Sigmoid colon (tissue), 7 donors: ENCODE measurements around the gene ESRRA. TPM values are rescaled to one million over a fixed set of nuclear protein-coding genes. Genes with fewer than 3 reads are reported as not detected.

Experiments
- DNase-seq: peaks from one replicate; pipeline ENCODE4 v3.0.0-alpha.2; 2019
- H3K27ac ChIP-seq, 4 donors: fragments of 200-600 bp; sonication (generic); one replicate each; pipeline ENCODE4 v1.5.1; 2016 to 2019; ENCODE audit warnings: mild to moderate bottlenecking in 1 of 4
- H3K27me3 ChIP-seq, 3 donors: fragments of 200-600 bp; sonication (generic); one replicate each; pipeline ENCODE4 v1.5.1; 2019; ENCODE audit warnings: mild to moderate bottlenecking in 1 of 3
- H3K36me3 ChIP-seq, 4 donors: fragments of 200-600 bp; sonication (generic); one replicate each; pipeline ENCODE4 v1.5.1; 2016 to 2019
- H3K4me1 ChIP-seq, 4 donors: fragments of 200-600 bp; sonication (generic); one replicate each; pipeline ENCODE4 v1.5.1; 2017 to 2019
- H3K4me3 ChIP-seq, 4 donors: fragments of 200-600 bp; sonication (generic); one replicate each; pipeline ENCODE4 v1.5.1; 2017 to 2019; ENCODE audit warnings: mild to moderate bottlenecking in 2 of 4, moderate library complexity in 1 of 4
- H3K9me3 ChIP-seq, 4 donors: fragments of 200-600 bp in 3 of 4; sonication (generic) in 3 of 4; one replicate each; pipeline versions ENCODE4 v1.5.1 to v1.6.1; 2013 to 2019
- CTCF ChIP-seq, 4 experiments: fragments of 450-650 bp in 3 of 4; fragments of 200-600 bp in 1 of 4; IDR thresholded peaks; one replicate each; pipeline ENCODE4 v1.5.1; 2016 to 2019; ENCODE audit warnings: antibody characterized with exemption in 4 of 4, mild to moderate bottlenecking in 3 of 4, moderate library complexity in 2 of 4
- EP300 ChIP-seq, 4 donors: sonication (generic); formaldehyde crosslinking; IDR thresholded peaks; one replicate each; pipeline ENCODE4 v1.6.1; 2017; ENCODE audit warnings: antibody characterized with exemption in 4 of 4
- POLR2A ChIP-seq, 2 donors: fragments of 450-650 bp; IDR thresholded peaks; one replicate each; pipeline ENCODE4 v1.6.1; 2016; ENCODE audit warnings: antibody characterized with exemption in 2 of 2, mild to moderate bottlenecking in 2 of 2, moderate library complexity in 2 of 2
- POLR2AphosphoS5 ChIP-seq, 4 donors: sonication (generic); formaldehyde crosslinking; IDR thresholded peaks; one replicate each; pipeline ENCODE4 v1.6.1; 2017; ENCODE audit warnings: antibody characterized with exemption in 4 of 4
- WGBS, 2 donors: extraction: QIAGEN DNeasy Blood & Tissue Kit; methylation state at CpG; one replicate each; pipeline ENCODE4 v1.1.7; 2013; 5-methylcytosine and 5-hydroxymethylcytosine counted together
- intact Hi-C: fragments of 100-400 bp; cut with DNase I; formaldehyde crosslinking; loops from one replicate; pipeline ENCODE4 v1.15.1; 2023
- polyA plus RNA-seq, 3 donors: library from polyadenylated mRNA; stranded (reverse); fragments of 200-250 nt; gene quantifications; one replicate each; pipeline ENCODE4 v1.2.3, GENCODE V29; 2013
- total RNA-seq, 4 donors: library from RNA; depleted of rRNA; stranded (reverse); fragments of >200 nt; gene quantifications; one replicate each; pipeline ENCODE4 v1.1.0, GENCODE V29; 2016
- donor health status: healthy with polysubstance abuse.
- donor health status: Bipolar disorder and iron deficiency.
- donor health status: healthy.

The ESRRA gene
- total and polyA plus RNA-seq, 7 donors: 39.9 to 244 (median 48.7) TPM

- Histone ChIP-seq H3K9me3 (no peaks in the 10 kb centered on the region), H3K27me3 (no peaks in the 10 kb centered on the region), H3K4me3 (no peak overlapping the region), H3K4me1 (no peaks in the 10 kb centered on the region), H3K27ac (no peak overlapping the region), H3K36me3 (no peaks in the 10 kb centered on the region)
- intact Hi-C loops: no loop called here
- WGBS, 2 donors: 48 to 80% methylated on average over 14 of the region's 14 CpGs
- no peak for DNase-seq
- TF ChIP-seq POLR2AphosphoS5 (IDR thresholded peaks at IDR 0.05): no peak
- no peak for TF ChIP-seq POLR2A (IDR thresholded peaks at IDR 0.05)
- TF ChIP-seq EP300 (IDR thresholded peaks at IDR 0.05): no peak
- TF ChIP-seq CTCF (IDR thresholded peaks at IDR 0.05): no peak
Observed at GRCh38 chr11:64348383-64349024, 43.2 kb downstream of the ESRRA start.

GRCh38 chr11:64349025-64349387 lies 43.7 kb downstream of the ESRRA start:
- Histone ChIP-seq H3K4me1 (no peaks in the 10 kb centered on the region), H3K27ac (no peak overlapping the region), H3K4me3 (no peak overlapping the region), H3K27me3 (no peaks in the 10 kb centered on the region), H3K9me3 (no peaks in the 10 kb centered on the region), H3K36me3 (no peaks in the 10 kb centered on the region)
- TF ChIP-seq POLR2A (IDR thresholded peaks at IDR 0.05): no peak
- TF ChIP-seq CTCF (IDR thresholded peaks at IDR 0.05): no peak
- TF ChIP-seq POLR2AphosphoS5 (IDR thresholded peaks at IDR 0.05): no peak
- no peak for TF ChIP-seq EP300 (IDR thresholded peaks at IDR 0.05)
- no peak for DNase-seq
- 83 to 93% methylated on average over 7 of the region's 7 CpGs for WGBS, 2 donors
- intact Hi-C loops: no loop called here

- Histone ChIP-seq H3K36me3 (no peaks in the 10 kb centered on the region), H3K27me3 (no peaks in the 10 kb centered on the region), H3K4me1 (peaks cover 0 to 1% (median 0%) of the 10 kb centered on the region in 4 donors), H3K9me3 (no peaks in the 10 kb centered on the region), H3K4me3 (no peak overlapping the region), H3K27ac (no peak overlapping the region)
- DNase-seq: no peak
- intact Hi-C loops: no loop called here
- 75 to 86% methylated on average over 11 of the region's 11 CpGs for WGBS, 2 donors
- TF ChIP-seq CTCF (IDR thresholded peaks at IDR 0.05) (no peak), POLR2AphosphoS5 (IDR thresholded peaks at IDR 0.05) (no peak), EP300 (IDR thresholded peaks at IDR 0.05) (no peak), POLR2A (IDR thresholded peaks at IDR 0.05) (no peak)
Observed at GRCh38 chr11:64349404-64349803, 44.1 kb downstream of the ESRRA start.

DNA sequence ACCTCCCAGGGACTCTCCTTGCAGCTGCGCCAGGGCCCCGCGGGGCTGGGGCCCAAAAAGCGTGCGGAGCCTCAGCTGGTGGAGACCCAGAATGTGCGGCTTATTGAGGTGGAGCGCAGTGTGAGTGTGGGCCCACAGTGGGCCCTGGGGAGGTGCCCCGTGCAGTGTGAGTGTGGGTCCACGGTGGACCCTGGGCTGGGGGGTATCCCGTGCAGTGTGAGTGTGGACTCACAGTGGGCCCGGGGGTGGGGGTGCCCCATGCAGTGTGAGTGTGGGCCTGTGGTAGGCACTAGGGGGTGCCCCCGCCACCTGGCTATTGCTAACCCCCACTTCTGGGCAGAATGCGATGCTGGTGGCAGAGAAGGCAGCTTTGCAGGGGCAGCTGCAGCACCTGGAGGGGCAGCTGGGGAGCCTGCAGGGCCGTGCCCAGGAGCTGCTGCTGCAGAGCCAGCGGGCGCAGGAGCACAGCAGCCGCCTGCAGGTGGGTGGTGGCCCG lies 45.9 kb downstream of the ESRRA start:
- 87 to 92% methylated on average over 18 of the region's 18 CpGs for WGBS, 2 donors
- no peak for DNase-seq
- intact Hi-C loops: no loop called here
- TF ChIP-seq CTCF (IDR thresholded peaks at IDR 0.05) (no peak), POLR2A (IDR thresholded peaks at IDR 0.05) (no peak), POLR2AphosphoS5 (IDR thresholded peaks at IDR 0.05) (no peak), EP300 (IDR thresholded peaks at IDR 0.05) (no peak)
- Histone ChIP-seq H3K27ac (no peak overlapping the region), H3K4me1 (peaks cover 0 to 17% (median 12%) of the 10 kb centered on the region in 4 donors), H3K9me3 (no peaks in the 10 kb centered on the region), H3K36me3 (no peaks in the 10 kb centered on the region), H3K27me3 (no peaks in the 10 kb centered on the region), H3K4me3 (no peak overlapping the region)
